HG02938 (cell line): ENCODE data around the gene BMAL2.

Experiments used
- ATAC-seq: cut with Tn5 transposase; IDR thresholded peaks from one replicate; pipeline ENCODE4 v1.9.1; 2021; ENCODE audit warnings: mild to moderate bottlenecking, moderate library complexity; ENCODE audit not compliant: unreplicated experiment

The BMAL2 gene

GRCh38 chr12:27319409-27319808 is 13.2 kb upstream of the BMAL2 start:
- ATAC-seq, result no peak

GRCh38 chr12:27319848-27320247 is 12.8 kb upstream of the BMAL2 start:
- no peak for ATAC-seq

DNA sequence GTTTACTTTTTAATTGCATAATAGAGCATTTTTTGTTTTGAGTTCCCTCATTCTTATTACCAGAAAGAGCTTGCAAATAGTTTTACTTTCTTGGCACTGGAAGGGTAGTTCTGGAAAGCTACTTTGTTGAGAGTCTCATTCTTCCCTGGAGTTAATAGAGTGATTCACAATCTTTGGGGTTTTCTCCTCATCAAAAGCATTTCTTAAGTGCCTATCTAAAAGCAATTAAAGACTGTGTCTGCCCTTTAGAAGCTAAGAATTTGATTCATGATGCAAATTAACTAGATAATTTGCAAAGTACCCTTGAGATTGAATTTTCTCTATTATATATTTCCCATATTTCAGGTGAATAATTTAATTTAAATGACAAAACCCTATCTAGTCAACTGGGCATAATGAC is 8.1 kb upstream of the BMAL2 start:
- no peak for ATAC-seq

GRCh38 chr12:27330846-27331245 is 1.8 kb upstream of the BMAL2 start:
- ATAC-seq, result no peak

DNA sequence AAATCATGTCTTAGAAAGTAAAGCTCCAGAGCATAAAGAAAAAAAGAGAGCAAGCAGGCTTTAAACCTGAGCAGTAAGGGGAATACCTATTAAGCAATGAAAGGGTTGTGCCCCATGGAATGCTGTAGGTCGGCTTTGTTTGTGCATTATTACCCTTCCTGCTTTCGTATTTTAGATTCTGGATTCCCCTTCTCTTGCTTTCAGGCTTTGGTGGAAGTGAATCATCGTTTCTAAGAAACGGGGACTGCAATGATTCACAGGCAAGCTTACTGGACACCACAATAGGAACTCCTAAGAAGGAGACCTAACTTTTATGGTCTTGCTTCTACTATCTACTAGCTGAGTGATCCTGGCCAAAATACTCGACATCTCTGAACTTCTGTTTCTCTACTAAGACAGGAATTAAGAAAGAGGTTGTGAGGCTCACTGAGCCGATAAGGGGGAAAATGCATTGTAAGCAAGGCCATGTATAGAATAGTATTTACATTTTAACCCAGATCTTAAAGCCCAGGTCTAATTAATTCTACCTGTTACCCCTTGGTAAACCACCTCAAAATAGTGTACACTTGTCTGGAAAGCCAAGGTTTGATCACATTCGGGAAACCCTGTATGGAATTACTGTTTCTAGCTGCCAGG is 1.2 kb upstream of the BMAL2 start:
- ATAC-seq, result peak; percentile 39

GRCh38 chr12:27331927-27332324 is 710 bp upstream of the BMAL2 start:
- no peak for ATAC-seq

DNA sequence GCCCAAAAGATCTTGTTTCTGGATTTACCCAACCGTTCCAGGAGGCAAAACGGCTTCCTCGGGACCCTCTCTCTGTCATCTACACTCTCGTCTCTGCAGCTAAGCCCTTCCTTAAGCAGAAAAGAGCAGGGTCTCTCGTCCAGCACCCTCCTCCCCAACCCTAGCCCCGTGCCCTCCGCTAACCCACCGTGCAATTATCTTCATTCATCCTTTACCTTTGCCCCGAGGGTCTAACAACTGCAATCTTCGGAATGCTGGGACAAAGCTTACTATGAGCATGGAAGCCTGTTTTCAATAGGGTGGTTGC is 276 bp upstream of the BMAL2 start:
- ATAC-seq, result no peak

GRCh38 chr12:27333403-27334009 is 870 bp downstream of the BMAL2 start:
- ATAC-seq, result peak; percentile 8

DNA sequence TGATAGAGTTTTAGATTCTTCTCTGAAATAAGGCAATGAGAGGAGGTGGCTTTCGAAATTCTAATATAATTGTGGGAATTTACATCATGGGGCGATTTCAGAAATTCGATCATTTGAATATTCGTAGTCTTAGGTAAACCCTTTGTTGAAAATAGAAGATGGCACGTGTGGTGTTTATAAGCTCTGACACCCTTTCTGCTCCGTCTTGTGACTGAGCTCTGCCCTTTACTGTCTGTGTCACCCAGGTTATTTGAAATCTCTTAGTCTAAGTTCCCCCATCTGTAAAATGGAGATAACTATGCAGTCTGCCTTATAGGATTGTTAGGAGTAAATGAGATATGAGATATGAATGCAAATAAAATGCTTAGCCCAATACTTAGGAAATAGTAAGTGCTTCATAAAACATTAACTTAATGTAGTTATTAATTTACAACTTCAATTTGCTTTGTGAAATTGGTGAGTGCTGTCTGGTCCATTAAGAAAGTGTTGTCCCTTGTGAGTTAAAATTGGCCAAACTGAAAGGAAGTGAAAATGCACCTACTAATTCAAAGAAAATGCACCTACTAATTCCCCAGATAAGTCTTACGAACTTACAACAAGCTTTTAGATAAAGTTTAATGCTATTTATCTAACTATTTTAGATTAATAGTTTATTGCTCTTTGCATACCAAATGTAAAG is 1.5 kb downstream of the BMAL2 start:
- ATAC-seq, result no peak

- ATAC-seq, result no peak
These were observed 2.1 kb downstream of the BMAL2 start for GRCh38 chr12:27334721-27335082.

- no peak for ATAC-seq
These were observed 3.0 kb downstream of the BMAL2 start for GRCh38 chr12:27335364-27336281.

DNA sequence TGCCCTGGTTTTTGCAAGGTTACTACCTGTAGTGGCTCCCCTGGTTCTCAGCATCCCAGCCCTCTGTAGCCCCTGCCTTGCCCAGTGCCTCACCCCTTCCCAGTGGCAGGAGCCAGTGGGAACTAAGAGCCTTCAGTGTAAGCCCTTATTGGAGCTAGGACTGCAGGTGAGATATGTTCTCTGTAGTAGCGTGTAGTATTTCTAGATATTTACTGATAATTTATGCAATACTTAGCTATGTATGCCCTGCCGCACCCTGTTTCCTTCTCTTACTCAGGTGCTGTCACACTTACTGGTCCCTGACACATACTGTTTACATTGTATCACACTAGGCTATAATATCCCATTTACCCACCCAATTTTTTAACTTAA is 3.6 kb downstream of the BMAL2 start:
- no peak for ATAC-seq

DNA sequence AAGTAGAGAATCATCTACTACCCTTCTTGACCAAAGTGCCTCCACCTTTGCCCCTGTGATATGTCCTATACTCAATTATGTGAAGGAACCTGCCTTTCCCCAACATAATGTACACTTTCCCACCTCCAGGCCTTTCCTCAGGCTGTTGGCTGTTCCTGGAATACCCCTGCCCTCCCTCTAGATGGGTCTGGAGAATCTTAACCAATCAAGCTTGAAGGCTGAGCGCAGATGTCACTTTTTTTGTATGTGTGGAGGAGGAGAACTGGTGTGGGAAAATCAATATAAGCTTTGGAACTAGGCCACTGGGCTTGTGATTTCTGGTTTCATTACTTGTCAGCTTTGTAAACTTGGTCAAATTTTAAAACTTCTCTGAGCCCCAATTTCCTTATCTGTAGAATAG is 4.7 kb downstream of the BMAL2 start:
- ATAC-seq, result no peak

DNA sequence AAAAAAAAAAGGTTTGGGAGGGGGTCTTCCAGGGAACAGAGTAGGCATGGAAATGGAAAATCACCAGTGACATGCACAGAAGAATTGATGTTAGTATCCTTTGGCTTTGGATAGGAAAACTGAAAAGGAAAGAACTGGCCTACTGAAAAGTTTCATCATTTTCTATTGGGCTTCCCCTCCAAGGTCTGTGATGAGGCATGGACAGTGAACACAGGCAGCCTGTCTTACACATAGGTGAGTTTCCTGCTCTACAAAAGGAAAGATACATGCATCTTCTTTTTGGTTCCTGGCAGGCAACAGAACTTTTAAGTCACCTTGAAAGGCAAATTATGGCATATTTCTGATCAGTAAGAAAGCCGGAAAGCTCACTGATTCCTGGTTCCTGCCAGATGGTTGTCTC is 5.8 kb downstream of the BMAL2 start:
- no peak for ATAC-seq

- ATAC-seq, result no peak
These were observed 8.3 kb downstream of the BMAL2 start for GRCh38 chr12:27340971-27341370.

- ATAC-seq, result no peak
These were observed 9.9 kb downstream of the BMAL2 start for GRCh38 chr12:27342536-27342935.

GRCh38 chr12:27343255-27344000 is 10.8 kb downstream of the BMAL2 start:
- ATAC-seq, result no peak

GRCh38 chr12:27344246-27344645 is 11.6 kb downstream of the BMAL2 start:
- ATAC-seq, result no peak

- no peak for ATAC-seq
These were observed 12.1 kb downstream of the BMAL2 start for GRCh38 chr12:27344760-27345159.

- ATAC-seq, result no peak
These were observed 12.7 kb downstream of the BMAL2 start for GRCh38 chr12:27345376-27345775.

DNA sequence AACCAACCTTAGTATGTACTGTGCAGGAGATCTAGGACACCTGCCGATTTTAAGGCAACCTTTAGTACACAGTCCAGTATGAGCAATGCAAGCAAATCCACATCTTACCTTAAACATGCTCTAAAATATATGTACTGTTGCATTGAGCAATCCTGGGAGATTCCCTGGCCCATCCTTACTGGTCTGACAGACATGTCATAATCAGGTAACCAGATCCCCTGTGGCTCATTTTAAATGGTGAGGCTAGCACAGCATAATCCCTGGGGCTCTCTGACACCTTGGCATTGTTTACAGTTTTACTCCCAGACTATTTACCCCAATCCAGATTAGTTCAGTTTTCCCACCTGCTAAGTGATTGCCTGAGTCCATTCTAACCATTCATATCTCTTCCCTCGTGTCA is 15.1 kb downstream of the BMAL2 start:
- ATAC-seq, result no peak
